Tibial nerve (tissue), 4 donors: ENCODE data around the gene NET1. TPM values are rescaled to one million over a fixed set of nuclear protein-coding genes. Genes with fewer than 3 reads are reported as not detected.

Experiments used
- DNase-seq, 2 donors: peaks; one replicate each; pipeline ENCODE4 v3.0.0-alpha.2; 2019; ENCODE audit warnings: low spot score in 2 of 2
- H3K27ac ChIP-seq, 4 donors: fragments of 200-600 bp; sonication (generic) in 3 of 4; one replicate each; pipeline ENCODE4 v1.5.1; 2017 to 2019; ENCODE audit warnings: mild to moderate bottlenecking in 1 of 4
- H3K27me3 ChIP-seq, 2 donors: fragments of 200-600 bp; sonication (generic) in 1 of 2; one replicate each; pipeline versions ENCODE4 v1.5.1 to v1.6.0; 2017 to 2019
- H3K36me3 ChIP-seq, 3 donors: fragments of 200-600 bp; sonication (generic); one replicate each; pipeline ENCODE4 v1.5.1; 2018 to 2019
- H3K4me1 ChIP-seq, 4 donors: fragments of 200-600 bp; sonication (generic) in 3 of 4; one replicate each; pipeline ENCODE4 v1.5.1; 2017 to 2019
- H3K4me3 ChIP-seq, 4 donors: fragments of 200-600 bp; sonication (generic) in 3 of 4; one replicate each; pipeline ENCODE4 v1.5.1; 2017 to 2019; ENCODE audit warnings: mild to moderate bottlenecking in 1 of 4, moderate library complexity in 1 of 4
- H3K9me3 ChIP-seq, 4 donors: fragments of 200-600 bp; sonication (generic) in 3 of 4; one replicate each; pipeline ENCODE4 v1.5.1; 2017 to 2019
- EP300 ChIP-seq, 2 donors: sonication (generic); formaldehyde crosslinking; IDR thresholded peaks; one replicate each; pipeline ENCODE4 v1.6.1; 2017; ENCODE audit warnings: antibody characterized with exemption in 2 of 2, mild to moderate bottlenecking in 1 of 2
- POLR2A ChIP-seq, 2 donors: fragments of 450-650 bp; IDR thresholded peaks; one replicate each; pipeline ENCODE4 v1.6.1; 2017; ENCODE audit warnings: antibody characterized with exemption in 2 of 2, mild to moderate bottlenecking in 2 of 2, moderate library complexity in 2 of 2
- WGBS, 2 donors: methylation state at CpG; one replicate each; pipeline ENCODE4 v1.1.5; 2018; 5-methylcytosine and 5-hydroxymethylcytosine counted together
- total RNA-seq, 4 donors: library from RNA; depleted of rRNA; stranded (reverse); fragments of >200 nt; gene quantifications; one replicate each; pipeline ENCODE4 v1.1.0, GENCODE V29; 2016
- TF ChIP-seq, protein P1 (sequence below), 5 experiments: fragments of 200-600 bp in 3 of 5; fragments of 450-650 bp in 2 of 5; sonication (generic) in 3 of 5; IDR thresholded peaks; one replicate each; pipeline ENCODE4 v1.5.1; 2016 to 2019; ENCODE audit warnings: antibody characterized with exemption in 5 of 5, mild to moderate bottlenecking in 3 of 5, moderate library complexity in 2 of 5

The NET1 gene
- total RNA-seq, 4 donors from 2014 or later, result 66.0 to 133 (median 91.3) TPM

GRCh38 chr10:5442990-5443370 is 30.6 kb downstream of the NET1 start:
- Histone ChIP-seq H3K4me3 (no peak overlapping the region), H3K36me3 (no peaks in the 10 kb centered on the region), H3K9me3 (no peaks in the 10 kb centered on the region), H3K4me1 (peaks cover 0 to 23% (median 6%) of the 10 kb centered on the region in 4 donors), H3K27me3 (no peaks in the 10 kb centered on the region), H3K27ac (no peak overlapping the region)
- TF ChIP-seq POLR2A (IDR thresholded peaks at IDR 0.05), result no peak
- TF ChIP-seq, protein P1, sequence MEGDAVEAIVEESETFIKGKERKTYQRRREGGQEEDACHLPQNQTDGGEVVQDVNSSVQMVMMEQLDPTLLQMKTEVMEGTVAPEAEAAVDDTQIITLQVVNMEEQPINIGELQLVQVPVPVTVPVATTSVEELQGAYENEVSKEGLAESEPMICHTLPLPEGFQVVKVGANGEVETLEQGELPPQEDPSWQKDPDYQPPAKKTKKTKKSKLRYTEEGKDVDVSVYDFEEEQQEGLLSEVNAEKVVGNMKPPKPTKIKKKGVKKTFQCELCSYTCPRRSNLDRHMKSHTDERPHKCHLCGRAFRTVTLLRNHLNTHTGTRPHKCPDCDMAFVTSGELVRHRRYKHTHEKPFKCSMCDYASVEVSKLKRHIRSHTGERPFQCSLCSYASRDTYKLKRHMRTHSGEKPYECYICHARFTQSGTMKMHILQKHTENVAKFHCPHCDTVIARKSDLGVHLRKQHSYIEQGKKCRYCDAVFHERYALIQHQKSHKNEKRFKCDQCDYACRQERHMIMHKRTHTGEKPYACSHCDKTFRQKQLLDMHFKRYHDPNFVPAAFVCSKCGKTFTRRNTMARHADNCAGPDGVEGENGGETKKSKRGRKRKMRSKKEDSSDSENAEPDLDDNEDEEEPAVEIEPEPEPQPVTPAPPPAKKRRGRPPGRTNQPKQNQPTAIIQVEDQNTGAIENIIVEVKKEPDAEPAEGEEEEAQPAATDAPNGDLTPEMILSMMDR (IDR thresholded peaks at IDR 0.05), result no peak
- TF ChIP-seq EP300 (IDR thresholded peaks at IDR 0.05), result no peak
- 93 to 94% methylated on average over 1 of the region's 1 CpG for WGBS, 2 donors
- DNase-seq, result no peak

GRCh38 chr10:5443429-5443828 is 31.1 kb downstream of the NET1 start:
- Histone ChIP-seq H3K36me3 (no peaks in the 10 kb centered on the region), H3K27ac (no peak overlapping the region), H3K4me1 (peaks cover 0 to 23% (median 6%) of the 10 kb centered on the region in 4 donors), H3K27me3 (no peaks in the 10 kb centered on the region), H3K9me3 (no peaks in the 10 kb centered on the region), H3K4me3 (no peak overlapping the region)
- no peak for DNase-seq
- TF ChIP-seq, protein P1 (IDR thresholded peaks at IDR 0.05), result no peak
- TF ChIP-seq POLR2A (IDR thresholded peaks at IDR 0.05) (no peak), EP300 (IDR thresholded peaks at IDR 0.05) (no peak)
- 96 to 100% methylated on average over 1 of the region's 1 CpG for WGBS, 2 donors

GRCh38 chr10:5445006-5445405 is 32.6 kb downstream of the NET1 start:
- TF ChIP-seq EP300 (IDR thresholded peaks at IDR 0.05) (no peak), POLR2A (IDR thresholded peaks at IDR 0.05) (no peak)
- TF ChIP-seq, protein P1 (IDR thresholded peaks at IDR 0.05), result no peak
- WGBS, 2 donors, result 88 to 90% methylated on average over 5 of the region's 5 CpGs
- Histone ChIP-seq H3K27ac (no peak overlapping the region), H3K36me3 (no peaks in the 10 kb centered on the region), H3K4me3 (no peak overlapping the region), H3K4me1 (peaks cover 0 to 35% (median 6%) of the 10 kb centered on the region in 4 donors), H3K9me3 (no peaks in the 10 kb centered on the region), H3K27me3 (no peaks in the 10 kb centered on the region)
- no peak for DNase-seq

DNA sequence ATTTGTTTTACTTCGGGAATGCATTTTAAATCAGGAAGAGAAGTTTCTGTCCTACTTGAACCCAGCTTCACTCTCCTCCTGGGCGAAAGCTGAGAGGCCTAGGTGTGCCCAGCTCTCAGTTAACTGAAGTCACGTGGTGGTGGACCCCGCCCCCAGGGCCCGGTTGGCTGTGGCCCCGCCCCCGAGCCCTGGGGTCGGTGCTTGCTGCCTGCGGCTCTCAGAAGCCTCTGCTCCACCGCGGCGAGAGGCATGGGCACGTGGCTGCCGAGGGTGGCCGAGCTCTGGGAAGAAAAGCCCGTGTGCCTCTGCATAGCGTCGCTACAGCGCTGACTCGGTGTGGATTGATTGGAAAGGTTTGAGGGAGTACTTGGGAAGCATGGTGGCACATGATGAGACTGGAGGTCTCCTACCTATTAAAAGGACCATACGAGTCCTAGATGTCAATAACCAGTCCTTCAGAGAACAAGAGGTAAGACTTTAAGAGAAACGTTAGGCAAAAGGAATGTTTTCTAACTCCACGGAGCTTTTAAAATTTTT is 34.1 kb downstream of the NET1 start:
- no peaks in the 10 kb centered on the region for H3K9me3 ChIP-seq
- no peaks in the 10 kb centered on the region for H3K36me3 ChIP-seq
- H3K4me3 ChIP-seq, result peak overlapping the region; percentile 57 to 61 (median 58)
- 3 to 6% methylated on average over 23 of the region's 23 CpGs for WGBS, 2 donors
- no peaks in the 10 kb centered on the region for H3K27me3 ChIP-seq
- TF ChIP-seq EP300 (IDR thresholded peaks at IDR 0.05), result peak in 1 of 2 donors; percentile 98
- TF ChIP-seq, protein P1 (IDR thresholded peaks at IDR 0.05), result peak in 1 of 5 experiments; percentile 14
- TF ChIP-seq POLR2A (IDR thresholded peaks at IDR 0.05), result peak; percentile 58 to 90
- H3K4me1 ChIP-seq, result peaks cover 0 to 43% (median 3%) of the 10 kb centered on the region in 4 donors
- peak overlapping the region; percentile 61 to 85 (median 74) for H3K27ac ChIP-seq
- peak; percentile 94 to 95 for DNase-seq

DNA sequence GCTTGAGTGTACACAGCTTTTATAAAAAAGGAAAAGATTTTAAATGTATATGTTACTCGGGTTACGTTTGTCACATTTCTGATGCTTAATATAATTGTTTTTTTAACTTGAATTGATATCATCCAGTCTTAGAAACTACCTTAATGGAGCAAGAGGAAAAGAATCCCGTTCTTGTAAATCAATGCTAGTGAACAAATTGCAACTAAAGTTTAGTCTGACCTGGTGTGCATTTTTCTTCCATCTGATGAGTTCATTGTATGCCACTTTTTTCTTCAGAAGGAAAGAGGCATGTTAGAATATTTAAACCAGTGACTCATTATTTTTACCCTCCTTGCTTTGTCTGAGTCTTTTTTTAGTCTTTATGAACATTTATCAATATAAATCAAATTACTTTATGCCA is 34.7 kb downstream of the NET1 start:
- WGBS, 2 donors, result 22 to 34% methylated on average over 3 of the region's 3 CpGs
- Histone ChIP-seq H3K4me3 (peak overlapping the region; percentile 57 to 61 (median 58)), H3K27ac (peak overlapping the region; percentile 61 to 85 (median 74)), H3K36me3 (peaks cover 0 to 1% (median 0%) of the 10 kb centered on the region in 3 donors), H3K4me1 (peaks cover 0 to 39% (median under 1%) of the 10 kb centered on the region in 4 donors), H3K27me3 (no peaks in the 10 kb centered on the region), H3K9me3 (no peaks in the 10 kb centered on the region)
- TF ChIP-seq, protein P1 (IDR thresholded peaks at IDR 0.05), result no peak
- TF ChIP-seq EP300 (IDR thresholded peaks at IDR 0.05), result no peak
- no peak for TF ChIP-seq POLR2A (IDR thresholded peaks at IDR 0.05)
- no peak for DNase-seq
